T-helper 2 cell treated with Interferon-gamma antibody and Interleukin-4, amounts not matched to agents 5 μg/mL and 100 μg/mL, for 36 hours (primary cell): ENCODE data around the gene GNB1.

Experiments used
- DNase-seq: peaks from one replicate; pipeline ENCODE4 v3.0.0; 2021; ENCODE audit warnings: low spot score
- H3K27ac Mint-ChIP-seq: one replicate; pipeline ENCODE4 v1.8.0; 2021; ENCODE audit warnings: mild to moderate bottlenecking, mixed read lengths
- H3K27me3 Mint-ChIP-seq: one replicate; pipeline ENCODE4 v1.8.0; 2021; ENCODE audit warnings: low read depth, mixed read lengths
- H3K36me3 Mint-ChIP-seq: one replicate; pipeline ENCODE4 v1.8.0; 2021; ENCODE audit warnings: low read depth, mixed read lengths
- H3K4me1 Mint-ChIP-seq: one replicate; pipeline ENCODE4 v1.8.0; 2021; ENCODE audit warnings: low read depth, mixed read lengths
- H3K4me3 Mint-ChIP-seq: one replicate; pipeline ENCODE4 v1.8.0; 2022; ENCODE audit warnings: mild to moderate bottlenecking, moderate library complexity, mixed read lengths
- H3K9me3 Mint-ChIP-seq: one replicate; pipeline ENCODE4 v1.8.0; 2021; ENCODE audit warnings: mixed read lengths

Gene GNB1

DNA sequence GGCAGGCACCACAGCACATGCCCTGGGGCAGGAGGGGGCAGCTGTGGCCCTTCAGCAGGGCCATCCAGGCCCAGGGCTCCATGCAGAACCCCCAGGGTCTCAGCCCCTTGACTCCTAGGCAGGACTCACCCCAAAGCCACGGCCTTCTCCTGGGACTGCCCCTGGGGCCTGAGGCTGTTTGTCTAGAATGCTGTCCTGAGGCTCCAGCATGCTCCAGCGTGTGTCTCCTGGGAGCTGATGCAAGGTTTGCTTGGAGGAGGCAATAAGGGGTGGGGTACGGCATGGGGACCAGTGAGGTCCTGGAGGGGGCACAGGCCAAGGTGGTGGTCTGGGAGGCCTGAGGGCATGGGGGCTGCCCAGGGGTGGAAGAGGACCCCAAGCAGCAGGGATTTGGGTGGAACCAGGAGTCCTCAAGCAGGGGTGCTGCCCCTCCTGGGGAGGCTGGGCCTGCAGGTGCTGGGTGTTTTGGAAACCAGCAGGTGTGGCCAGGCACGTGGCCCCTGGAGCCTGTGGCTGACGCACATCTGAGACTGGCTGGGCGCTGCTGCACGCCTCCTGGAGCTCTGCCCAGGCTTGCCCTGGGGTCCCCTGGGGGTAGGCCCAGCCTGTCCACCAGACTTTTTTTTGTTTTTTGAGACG is 16.3 kb upstream of the GNB1 start:
- peak overlapping the region; percentile 29 for H3K4me3 Mint-ChIP-seq
- H3K4me1 Mint-ChIP-seq = peaks cover 10% of the 10 kb centered on the region
- H3K36me3 Mint-ChIP-seq = no peaks in the 10 kb centered on the region
- DNase-seq = no peak
- H3K9me3 Mint-ChIP-seq = no peaks in the 10 kb centered on the region
- no peak overlapping the region for H3K27ac Mint-ChIP-seq
- no peaks in the 10 kb centered on the region for H3K27me3 Mint-ChIP-seq

DNA sequence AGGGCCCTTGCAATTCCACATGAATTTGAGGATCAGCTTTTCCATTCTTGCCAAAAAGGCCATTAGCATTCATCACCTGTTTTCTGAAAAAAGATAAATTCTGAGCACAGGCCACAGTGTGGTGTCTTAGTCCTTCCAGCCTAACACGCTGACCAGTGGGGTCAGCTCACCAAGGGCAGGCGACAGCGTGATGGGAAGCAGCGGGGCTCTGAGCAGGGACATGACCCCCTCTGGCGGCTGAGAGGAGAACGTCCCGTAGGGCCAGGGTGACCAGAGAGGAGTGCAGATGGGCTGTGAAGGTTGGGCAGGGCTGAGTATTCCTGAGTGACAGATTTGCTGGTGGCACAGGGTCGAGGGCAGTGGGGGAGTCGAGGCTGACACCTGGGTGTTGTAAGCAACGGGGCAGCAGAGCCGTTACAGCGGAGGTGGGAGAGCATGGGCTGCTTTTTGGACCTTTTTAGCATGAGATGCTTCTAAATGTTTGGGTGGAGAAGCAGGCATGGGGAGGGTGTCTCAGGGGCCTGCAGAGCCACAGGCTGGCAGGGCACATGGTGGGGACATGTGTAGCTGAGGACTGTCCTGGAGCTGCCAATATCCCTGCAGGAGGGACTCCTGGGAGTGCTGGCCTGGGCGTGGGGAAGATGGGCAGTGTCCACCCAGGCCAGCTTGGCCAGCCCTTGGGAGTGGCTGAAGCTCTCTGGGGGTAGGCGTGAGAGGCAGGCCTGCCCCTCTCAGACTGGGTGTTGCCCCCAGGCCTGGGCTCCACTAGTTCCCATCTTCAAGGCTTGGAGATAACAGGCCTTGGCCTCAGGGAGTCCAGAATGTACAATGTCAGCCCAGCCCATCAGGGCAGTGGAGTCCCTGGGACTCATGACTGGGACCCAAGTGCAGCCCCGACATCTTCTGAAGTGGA is 15.6 kb upstream of the GNB1 start:
- peak; percentile 64 for DNase-seq
- peak overlapping the region; percentile 35 for H3K4me3 Mint-ChIP-seq
- H3K27ac Mint-ChIP-seq = peak overlapping the region; percentile 76
- H3K9me3 Mint-ChIP-seq = no peaks in the 10 kb centered on the region
- H3K27me3 Mint-ChIP-seq = no peaks in the 10 kb centered on the region
- H3K4me1 Mint-ChIP-seq = peaks cover 10% of the 10 kb centered on the region
- H3K36me3 Mint-ChIP-seq = no peaks in the 10 kb centered on the region

GRCh38 chr1:1903224-1903623 is 12.3 kb upstream of the GNB1 start:
- H3K9me3 Mint-ChIP-seq = no peaks in the 10 kb centered on the region
- H3K27me3 Mint-ChIP-seq = no peaks in the 10 kb centered on the region
- no peak overlapping the region for H3K27ac Mint-ChIP-seq
- DNase-seq = no peak
- no peak overlapping the region for H3K4me3 Mint-ChIP-seq
- H3K4me1 Mint-ChIP-seq = peaks cover 8% of the 10 kb centered on the region
- H3K36me3 Mint-ChIP-seq = no peaks in the 10 kb centered on the region

DNA sequence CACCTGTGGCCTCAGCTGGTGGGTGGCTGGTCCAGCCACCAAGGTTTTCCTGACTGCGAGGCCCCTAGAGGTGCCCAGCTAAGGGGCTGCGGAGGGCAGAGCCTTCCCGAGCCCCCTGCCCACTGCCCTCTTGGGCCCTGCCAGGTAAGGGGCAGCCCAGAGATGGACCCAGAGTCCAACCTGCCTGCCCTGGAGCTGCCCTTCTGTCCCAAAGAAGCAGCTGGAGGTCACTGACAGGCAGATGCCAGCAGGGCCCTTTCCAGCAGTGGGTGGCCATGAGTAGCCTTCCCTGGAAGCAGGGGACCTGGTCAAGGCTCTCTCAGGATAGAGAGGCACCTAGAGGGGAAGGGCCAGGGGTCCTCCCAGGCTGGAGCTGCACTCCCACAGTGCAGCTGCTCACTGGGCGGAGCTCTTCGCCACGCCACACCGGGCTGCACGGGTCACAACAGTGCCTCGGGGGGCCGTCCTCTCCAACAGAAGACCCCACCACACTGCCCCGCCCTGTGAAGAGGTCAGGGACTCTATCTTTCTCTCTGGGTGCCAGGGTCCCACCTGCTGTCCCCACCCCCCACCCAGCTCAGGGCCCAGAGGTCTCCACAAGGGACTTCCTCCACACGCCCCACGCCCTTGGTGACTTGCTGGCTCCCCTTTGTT is 10.9 kb upstream of the GNB1 start:
- no peak overlapping the region for H3K27ac Mint-ChIP-seq
- DNase-seq = no peak
- H3K4me1 Mint-ChIP-seq = peaks cover 8% of the 10 kb centered on the region
- H3K4me3 Mint-ChIP-seq = no peak overlapping the region
- no peaks in the 10 kb centered on the region for H3K27me3 Mint-ChIP-seq
- H3K9me3 Mint-ChIP-seq = no peaks in the 10 kb centered on the region
- no peaks in the 10 kb centered on the region for H3K36me3 Mint-ChIP-seq

- no peaks in the 10 kb centered on the region for H3K27me3 Mint-ChIP-seq
- no peak for DNase-seq
- H3K4me3 Mint-ChIP-seq = no peak overlapping the region
- H3K9me3 Mint-ChIP-seq = no peaks in the 10 kb centered on the region
- H3K4me1 Mint-ChIP-seq = peaks cover 4% of the 10 kb centered on the region
- no peaks in the 10 kb centered on the region for H3K36me3 Mint-ChIP-seq
- H3K27ac Mint-ChIP-seq = no peak overlapping the region
Observed at GRCh38 chr1:1900883-1901640, 10.2 kb upstream of the GNB1 start.

GRCh38 chr1:1899967-1900327 is 9.1 kb upstream of the GNB1 start:
- Mint-ChIP-seq H3K4me3 (no peak overlapping the region), H3K27me3 (no peaks in the 10 kb centered on the region), H3K36me3 (no peaks in the 10 kb centered on the region), H3K27ac (no peak overlapping the region), H3K4me1 (peaks cover 5% of the 10 kb centered on the region), H3K9me3 (no peaks in the 10 kb centered on the region)
- DNase-seq = no peak

DNA sequence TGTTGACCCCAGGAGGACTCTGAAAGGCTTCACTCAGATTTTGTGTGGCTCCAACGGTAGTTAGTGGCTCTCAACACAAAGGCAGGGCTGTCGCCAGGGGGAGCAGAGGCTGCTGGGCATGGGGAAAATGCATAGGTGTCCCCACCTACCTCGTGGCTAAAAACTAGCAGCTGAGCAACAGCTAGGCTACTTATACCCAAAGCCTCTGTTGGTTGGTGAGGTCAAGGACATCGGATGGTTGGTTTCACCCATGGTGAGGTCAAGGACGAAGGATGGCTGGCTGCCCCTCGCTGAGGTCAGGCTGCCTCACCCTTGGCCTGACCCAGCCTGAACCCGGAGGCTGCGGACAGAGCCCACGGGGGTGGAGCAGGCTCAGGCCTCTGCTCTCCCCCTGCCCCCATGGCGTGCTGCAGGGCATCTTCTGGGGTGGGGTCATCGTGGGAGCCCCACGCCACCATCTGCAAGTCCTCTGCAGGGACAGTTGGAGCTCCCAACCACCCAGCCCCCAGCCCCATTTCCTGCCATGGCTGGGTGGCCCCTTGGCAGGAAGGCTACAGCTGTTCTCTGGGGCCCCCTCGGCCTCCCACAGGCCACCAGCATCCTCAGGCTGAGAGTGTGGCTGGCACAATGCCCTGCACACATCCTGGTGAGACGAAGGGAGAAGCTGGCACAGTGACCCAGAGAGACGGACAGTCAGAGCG is 8.5 kb upstream of the GNB1 start:
- no peak for DNase-seq
- peaks cover 10% of the 10 kb centered on the region for H3K4me1 Mint-ChIP-seq
- H3K9me3 Mint-ChIP-seq = no peaks in the 10 kb centered on the region
- no peak overlapping the region for H3K27ac Mint-ChIP-seq
- no peak overlapping the region for H3K4me3 Mint-ChIP-seq
- no peaks in the 10 kb centered on the region for H3K36me3 Mint-ChIP-seq
- no peaks in the 10 kb centered on the region for H3K27me3 Mint-ChIP-seq

DNA sequence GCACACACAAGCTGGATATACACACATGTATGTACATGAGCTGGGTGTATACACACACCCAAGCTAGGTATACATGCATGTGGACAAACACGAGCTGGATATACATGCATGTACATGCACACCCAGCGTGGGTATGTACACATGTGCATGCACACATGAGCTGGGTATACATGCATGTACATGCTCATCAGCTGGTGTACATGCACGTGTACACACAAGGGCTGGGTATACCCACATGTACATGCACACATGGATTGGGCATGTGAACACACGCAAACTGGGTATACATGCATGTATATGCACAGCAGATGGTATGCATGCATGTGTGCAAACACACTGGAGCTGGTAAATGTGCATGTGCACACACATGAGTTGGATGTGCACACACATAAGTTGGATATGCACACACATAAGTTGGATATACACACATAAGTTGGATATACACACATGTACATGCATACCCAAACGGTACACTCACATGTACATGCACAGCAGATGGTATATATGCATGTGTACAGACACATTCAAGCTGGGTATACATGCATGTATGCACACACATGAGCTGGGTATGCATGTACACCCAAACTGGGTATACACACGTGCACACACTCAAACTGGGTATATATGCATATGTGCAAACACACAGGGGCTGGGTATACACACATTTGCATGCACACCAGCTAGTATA is 7.5 kb upstream of the GNB1 start:
- H3K36me3 Mint-ChIP-seq = no peaks in the 10 kb centered on the region

GRCh38 chr1:1895456-1896336 is 4.8 kb upstream of the GNB1 start:
- no peak for DNase-seq
- no peak overlapping the region for H3K4me3 Mint-ChIP-seq
- no peaks in the 10 kb centered on the region for H3K36me3 Mint-ChIP-seq
- H3K27ac Mint-ChIP-seq = no peak overlapping the region
- H3K27me3 Mint-ChIP-seq = no peaks in the 10 kb centered on the region
- H3K9me3 Mint-ChIP-seq = no peaks in the 10 kb centered on the region
- H3K4me1 Mint-ChIP-seq = peaks cover 17% of the 10 kb centered on the region

More for the DNA sequence above, 7.5 kb upstream of the GNB1 start:
- Mint-ChIP-seq H3K4me1 (peaks cover 11% of the 10 kb centered on the region), H3K27ac (no peak overlapping the region), H3K4me3 (no peak overlapping the region), H3K27me3 (no peaks in the 10 kb centered on the region), H3K9me3 (no peaks in the 10 kb centered on the region)
- DNase-seq = no peak

DNA sequence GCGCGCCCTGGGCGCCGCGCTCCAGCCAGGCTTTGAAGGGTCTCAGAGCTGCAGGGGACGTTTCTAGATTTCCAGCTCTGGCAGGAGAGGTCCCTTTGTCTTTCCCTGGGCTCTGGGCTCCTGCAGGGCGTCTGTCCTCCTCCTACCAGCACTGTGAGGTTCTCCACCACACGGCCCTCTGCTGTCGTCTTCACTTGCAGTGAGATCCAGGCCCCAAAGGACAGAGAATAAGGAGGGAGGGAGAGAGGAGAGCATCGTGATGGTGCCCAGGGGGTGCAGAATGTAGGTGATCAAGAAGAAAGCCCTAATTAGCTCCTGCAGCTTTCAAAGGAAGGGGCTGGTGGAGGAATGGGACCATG is 4.2 kb upstream of the GNB1 start:
- Mint-ChIP-seq H3K4me1 (peaks cover 17% of the 10 kb centered on the region), H3K27me3 (no peaks in the 10 kb centered on the region), H3K27ac (no peak overlapping the region), H3K4me3 (no peak overlapping the region), H3K36me3 (no peaks in the 10 kb centered on the region), H3K9me3 (no peaks in the 10 kb centered on the region)
- no peak for DNase-seq

DNA sequence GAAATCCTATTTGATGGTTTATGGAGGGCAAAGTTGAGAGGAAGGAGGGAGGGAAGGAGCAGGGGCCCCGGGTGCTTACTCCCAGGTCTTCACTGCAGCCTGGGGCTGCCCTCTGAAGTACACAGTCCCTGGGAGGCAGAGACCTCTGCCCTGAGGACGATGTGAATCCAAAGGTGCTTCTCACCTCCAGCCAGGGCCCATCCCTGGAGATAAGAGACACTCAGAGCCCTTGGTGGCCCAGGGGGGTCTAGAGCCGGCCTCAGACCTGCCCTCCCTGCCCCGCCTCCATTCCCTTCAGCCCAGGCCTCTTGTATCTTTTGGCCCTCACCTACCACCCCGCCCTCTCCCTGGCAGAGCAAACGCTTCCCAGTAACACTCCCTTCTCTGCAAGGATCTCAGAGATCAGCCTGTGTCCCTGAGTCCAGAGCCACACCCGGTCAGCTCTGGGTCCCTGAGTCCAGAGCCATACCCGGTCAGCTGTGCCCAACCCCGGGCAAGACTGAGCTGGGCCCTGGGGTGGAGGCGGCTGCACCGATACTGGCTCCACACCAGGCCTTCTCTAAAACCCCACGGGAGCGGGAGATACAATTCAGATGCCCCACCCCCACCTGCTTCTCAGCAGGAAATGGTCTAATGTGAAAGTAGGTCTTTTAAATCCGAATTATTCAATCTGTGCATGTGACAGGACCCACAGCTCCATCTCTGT is 3.6 kb upstream of the GNB1 start:
- H3K27me3 Mint-ChIP-seq = no peaks in the 10 kb centered on the region
- peaks cover 17% of the 10 kb centered on the region for H3K4me1 Mint-ChIP-seq
- no peak overlapping the region for H3K4me3 Mint-ChIP-seq
- H3K27ac Mint-ChIP-seq = peak overlapping the region; percentile 45
- no peak for DNase-seq
- H3K9me3 Mint-ChIP-seq = no peaks in the 10 kb centered on the region
- no peaks in the 10 kb centered on the region for H3K36me3 Mint-ChIP-seq

DNA sequence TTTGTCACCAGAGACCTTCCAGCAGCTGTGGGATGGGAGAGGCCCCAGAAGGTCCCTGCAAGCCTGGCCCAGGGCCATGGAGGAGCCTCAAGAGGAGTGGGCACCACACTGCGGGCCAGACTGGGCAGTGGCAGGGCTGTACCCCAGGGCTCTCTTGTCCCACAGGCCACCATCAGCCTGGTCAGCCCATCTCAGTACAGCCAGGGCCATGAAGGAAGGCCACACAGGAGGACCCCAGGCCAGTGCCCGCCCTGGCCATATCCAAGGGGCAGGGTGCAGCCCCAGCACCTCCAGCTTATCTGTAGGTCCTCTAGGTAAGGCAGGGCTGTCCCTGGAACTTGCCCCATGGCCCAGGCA is 3.1 kb upstream of the GNB1 start:
- Mint-ChIP-seq H3K9me3 (no peaks in the 10 kb centered on the region), H3K36me3 (peaks cover 2% of the 10 kb centered on the region), H3K4me3 (no peak overlapping the region), H3K4me1 (peaks cover 17% of the 10 kb centered on the region), H3K27me3 (no peaks in the 10 kb centered on the region), H3K27ac (peak overlapping the region; percentile 45)
- no peak for DNase-seq
